CD4-positive, alpha-beta T cell (primary cell): Measurements from ENCODE around the gene USP15. TPM values are rescaled to one million over a fixed set of nuclear protein-coding genes. Genes with fewer than 3 reads are reported as not detected.
A peak's percentile ranks its signal among the peaks of the same experiment; 100 is the strongest.

ENCODE experiments used
- ATAC-seq: fragments of 200-7000 bp; cut with Tn5 transposase; one replicate; pipeline ENCODE4 v1.10.0; 2022; ENCODE audit warnings: mild to moderate bottlenecking; ENCODE audit not compliant: poor library complexity
- CTCF ChIA-PET: fragments of 350-600 bp; sonication (Branson Sonifier 250); formaldehyde crosslinking; loops from one replicate; lab custom pipeline; 2021; ENCODE audit warnings: antibody characterized with exemption, inconsistent platforms; lab: Charles Lee
- POLR2A ChIA-PET: fragments of 350-600 bp; sonication (Branson Sonifier 250); formaldehyde crosslinking; loops from one replicate; lab custom pipeline; 2021; ENCODE audit warnings: antibody characterized with exemption, inconsistent platforms; lab: Charles Lee
- DNase-seq, 14 experiments: peaks; one replicate each; pipeline ENCODE4 v3.0.0-alpha.2; 2013 to 2020; ENCODE audit warnings: mixed read lengths in 2 of 14
- H3K27ac ChIP-seq, 2 donors: one replicate each; pipeline versions ENCODE4 v1.5.1 to v1.7.0; 2013; ENCODE audit warnings: low read length in 2 of 2, low read depth in 1 of 2, mild to moderate bottlenecking in 1 of 2
- H3K27me3 ChIP-seq, 2 experiments: 1 replicate in 1 of 2; 2 replicates in 1 of 2; pipeline versions ENCODE4 v1.6.1 to v1.7.0; 2013; ENCODE audit warnings: low read length in 2 of 2, control low read depth in 1 of 2, mild to moderate bottlenecking in 1 of 2, moderate library complexity in 1 of 2; ENCODE audit not compliant: insufficient read depth in 2 of 2, control insufficient read depth in 1 of 2
- H3K36me3 ChIP-seq: one replicate; pipeline ENCODE4 v1.6.1; 2013; ENCODE audit warnings: low read length, control low read depth; ENCODE audit not compliant: insufficient read depth
- H3K4me1 ChIP-seq: one replicate; pipeline ENCODE4 v1.6.1; 2013; ENCODE audit warnings: low read length, control low read depth; ENCODE audit not compliant: insufficient read depth
- H3K4me3 ChIP-seq: one replicate; pipeline ENCODE4 v1.5.1; 2013; ENCODE audit warnings: mild to moderate bottlenecking, low read length, moderate library complexity
- H3K9me3 ChIP-seq, 2 experiments: 1 replicate in 1 of 2; 2 replicates in 1 of 2; pipeline versions ENCODE4 v1.6.1 to v1.7.0; 2013; ENCODE audit warnings: low read length in 2 of 2, mild to moderate bottlenecking in 2 of 2, control low read depth in 1 of 2, moderate library complexity in 1 of 2; ENCODE audit not compliant: control insufficient read depth in 1 of 2, insufficient read depth in 1 of 2
- H3K27ac Mint-ChIP-seq: one replicate; pipeline ENCODE4 v1.8.0; 2020; ENCODE audit warnings: mixed read lengths
- H3K27me3 Mint-ChIP-seq: one replicate; pipeline ENCODE4 v1.8.0; 2021; ENCODE audit warnings: mixed read lengths
- H3K36me3 Mint-ChIP-seq: one replicate; pipeline ENCODE4 v1.8.0; 2021; ENCODE audit warnings: low read depth, mixed read lengths
- H3K4me1 Mint-ChIP-seq: one replicate; pipeline ENCODE4 v1.8.0; 2021; ENCODE audit warnings: low read depth, mixed read lengths
- H3K4me3 Mint-ChIP-seq: one replicate; pipeline ENCODE4 v1.8.0; 2020; ENCODE audit warnings: mild to moderate bottlenecking, mixed read lengths
- H3K9me3 Mint-ChIP-seq: one replicate; pipeline ENCODE4 v1.8.0; 2020; ENCODE audit warnings: mixed read lengths
- intact Hi-C, 2 experiments: fragments of 100-400 bp; cut with DNase I in 1 of 2; cut with micrococcal nuclease in 1 of 2; formaldehyde crosslinking; loops; one replicate each; pipeline versions ENCODE4 v1.15.1 to v1.9.0; 2023 to 2025; cut with DNase I, micrococcal nuclease
- total RNA-seq, 174 experiments: library from RNA in 2 of 174; stranded (reverse) in 2 of 174; gene quantifications; one replicate each; pipeline ENCODE4 v1.2.3 and lab custom pipeline; 2021 to 2026
- TF ChIP-seq, protein P1 (sequence below): fragments of 200-600 bp; IDR thresholded peaks from one replicate; pipeline ENCODE4 v1.8.0; 2022; ENCODE audit warnings: antibody characterized with exemption, mild to moderate bottlenecking

USP15 gene
- total RNA-seq, 2 experiments from 2014 or later = 212 to 218 TPM

- peaks cover 41% of the 10 kb centered on the region for H3K27me3 Mint-ChIP-seq
- Histone ChIP-seq H3K27ac (no peak overlapping the region), H3K4me3 (peak overlapping the region; percentile 52), H3K36me3 (no peaks in the 10 kb centered on the region), H3K9me3 (peaks cover 0 to 6% of the 10 kb centered on the region in 2 experiments), H3K27me3 (peaks cover 0 to 18% of the 10 kb centered on the region in 2 experiments), H3K4me1 (peaks cover 19% of the 10 kb centered on the region)
- peak; percentile 79 for ATAC-seq
- ChIA-PET POLR2A (interaction anchor here (0.6 to 1.9 kb wide), 6 partner anchors 13 to 251 kb away, joined by 3 to 9 read pairs (median 4); partner anchors contain the start of genes MON2 and USP15), CTCF (interaction anchor here (0.6 to 1.4 kb wide), 3 partner anchors 30 to 377 kb away, joined by 3 read pairs; no protein-coding TSS in a partner anchor)
- TF ChIP-seq, protein P1, sequence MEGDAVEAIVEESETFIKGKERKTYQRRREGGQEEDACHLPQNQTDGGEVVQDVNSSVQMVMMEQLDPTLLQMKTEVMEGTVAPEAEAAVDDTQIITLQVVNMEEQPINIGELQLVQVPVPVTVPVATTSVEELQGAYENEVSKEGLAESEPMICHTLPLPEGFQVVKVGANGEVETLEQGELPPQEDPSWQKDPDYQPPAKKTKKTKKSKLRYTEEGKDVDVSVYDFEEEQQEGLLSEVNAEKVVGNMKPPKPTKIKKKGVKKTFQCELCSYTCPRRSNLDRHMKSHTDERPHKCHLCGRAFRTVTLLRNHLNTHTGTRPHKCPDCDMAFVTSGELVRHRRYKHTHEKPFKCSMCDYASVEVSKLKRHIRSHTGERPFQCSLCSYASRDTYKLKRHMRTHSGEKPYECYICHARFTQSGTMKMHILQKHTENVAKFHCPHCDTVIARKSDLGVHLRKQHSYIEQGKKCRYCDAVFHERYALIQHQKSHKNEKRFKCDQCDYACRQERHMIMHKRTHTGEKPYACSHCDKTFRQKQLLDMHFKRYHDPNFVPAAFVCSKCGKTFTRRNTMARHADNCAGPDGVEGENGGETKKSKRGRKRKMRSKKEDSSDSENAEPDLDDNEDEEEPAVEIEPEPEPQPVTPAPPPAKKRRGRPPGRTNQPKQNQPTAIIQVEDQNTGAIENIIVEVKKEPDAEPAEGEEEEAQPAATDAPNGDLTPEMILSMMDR = peak; percentile 19
- no peaks in the 10 kb centered on the region for H3K36me3 Mint-ChIP-seq
- intact Hi-C loops = loop anchor here in 1 of 2 experiments (5.0 kb wide), 1 partner anchor 377 kb away; no protein-coding TSS in a partner anchor
- no peaks in the 10 kb centered on the region for H3K9me3 Mint-ChIP-seq
- no peak overlapping the region for H3K27ac Mint-ChIP-seq
- H3K4me1 Mint-ChIP-seq = peaks cover 15% of the 10 kb centered on the region
- H3K4me3 Mint-ChIP-seq = peak overlapping the region; percentile 86
- DNase-seq = peak in 13 of 14 experiments; percentile 2 to 57 (median 19)
Observed at GRCh38 chr12:62435303-62436163, 175.3 kb downstream of the USP15 start.

GRCh38 chr12:62436164-62436503 is 175.9 kb downstream of the USP15 start:
- H3K9me3 ChIP-seq = peaks cover 0 to 6% of the 10 kb centered on the region in 2 experiments
- H3K36me3 Mint-ChIP-seq = no peaks in the 10 kb centered on the region
- H3K27me3 Mint-ChIP-seq = peaks cover 35% of the 10 kb centered on the region
- peak overlapping the region; percentile 52 for H3K4me3 ChIP-seq
- ATAC-seq = no peak
- H3K36me3 ChIP-seq = no peaks in the 10 kb centered on the region
- no peak overlapping the region for H3K27ac ChIP-seq
- intact Hi-C loops = loop anchor here in 1 of 2 experiments (5.0 kb wide), 1 partner anchor 376 kb away; no protein-coding TSS in a partner anchor
- DNase-seq = peak in 1 of 14 experiments; percentile 12
- peaks cover 1% of the 10 kb centered on the region for H3K9me3 Mint-ChIP-seq
- peaks cover 15% of the 10 kb centered on the region for H3K4me1 Mint-ChIP-seq
- ChIA-PET POLR2A (interaction anchor here (1.3 to 1.9 kb wide), 3 partner anchors 30 to 167 kb away, joined by 3 to 9 read pairs (median 6); partner anchors contain the start of gene MON2), CTCF (interaction anchor here (1.1 kb wide), 1 partner anchor 29 kb away, joined by 3 read pairs; no protein-coding TSS in a partner anchor)
- H3K27me3 ChIP-seq = peaks cover 0 to 18% of the 10 kb centered on the region in 2 experiments
- no peak overlapping the region for H3K27ac Mint-ChIP-seq
- peak overlapping the region; percentile 26 for H3K4me3 Mint-ChIP-seq
- H3K4me1 ChIP-seq = peaks cover 19% of the 10 kb centered on the region
- TF ChIP-seq, protein P1 = no peak

- CTCF ChIA-PET = interaction anchor here (0.6 to 2.0 kb wide), 12 partner anchors 8 to 362 kb away, joined by 3 to 6 read pairs (median 3); partner anchors contain the start of gene MON2
- peaks cover 24% of the 10 kb centered on the region for H3K27me3 Mint-ChIP-seq
- no peak overlapping the region for H3K4me3 ChIP-seq
- peaks cover 6% of the 10 kb centered on the region in 2 experiments for H3K9me3 ChIP-seq
- DNase-seq = peak; percentile 10 to 73 (median 42)
- peaks cover 0 to 18% of the 10 kb centered on the region in 2 experiments for H3K27me3 ChIP-seq
- no peak overlapping the region for H3K4me3 Mint-ChIP-seq
- ATAC-seq = no peak
- H3K36me3 Mint-ChIP-seq = no peaks in the 10 kb centered on the region
- POLR2A ChIA-PET = interaction anchor here (0.6 to 0.8 kb wide), 2 partner anchors 28 to 29 kb away, joined by 3 to 4 read pairs; no protein-coding TSS in a partner anchor
- H3K27ac ChIP-seq = no peak overlapping the region
- peaks cover 15% of the 10 kb centered on the region for H3K4me1 Mint-ChIP-seq
- no peak overlapping the region for H3K27ac Mint-ChIP-seq
- H3K36me3 ChIP-seq = no peaks in the 10 kb centered on the region
- TF ChIP-seq, protein P1 = peak; percentile 75
- peaks cover 19% of the 10 kb centered on the region for H3K4me1 ChIP-seq
- intact Hi-C loops = loop anchor here (1.0 to 5.0 kb wide), 5 partner anchors 87 to 374 kb away; no protein-coding TSS in a partner anchor
- H3K9me3 Mint-ChIP-seq = peaks cover 16% of the 10 kb centered on the region
Observed at GRCh38 chr12:62438098-62438692, 178.0 kb downstream of the USP15 start.
